SIG-M5 treated with dmso at 0.1 percent for 504 hours (cell line): ENCODE results near the gene GCLC.
A peak's percentile ranks its signal among the peaks of the same experiment; 100 is the strongest.

Experiments
- DNase-seq: peaks from one replicate; lab custom pipeline; 2025; ENCODE audit not compliant: unreplicated experiment; lab: John Stamatoyannopoulos, UW

GCLC gene

GRCh38 chr6:53461041-53461656, 83.8 kb downstream of the GCLC start:
- DNase-seq: peak; percentile 86

GRCh38 chr6:53458105-53458866, 86.6 kb downstream of the GCLC start:
- peak; percentile 45 for DNase-seq

GRCh38 chr6:53456809-53457208, 88.1 kb downstream of the GCLC start:
- DNase-seq: no peak

GRCh38 chr6:53455678-53456077, 89.2 kb downstream of the GCLC start:
- no peak for DNase-seq

- no peak for DNase-seq
Observed at GRCh38 chr6:53451165-53451564, 93.7 kb downstream of the GCLC start.

- DNase-seq: no peak
Observed at GRCh38 chr6:53447865-53448264, 97.0 kb downstream of the GCLC start.
